WTC11 (cell line): ENCODE results near the gene ZNF672. TPM values are rescaled to one million over a fixed set of nuclear protein-coding genes. Genes with fewer than 3 reads are reported as not detected.

Experiments used
- ATAC-seq: fragments of 200-7000 bp; cut with Tn5 transposase; 2 replicates; pipeline ENCODE4 v1.10.0; 2021; ENCODE audit warnings: mild to moderate bottlenecking, moderate library complexity
- CTCF ChIA-PET: fragments of 300-600 bp; sonication (Branson Sonifier 250); formaldehyde crosslinking; loops from one replicate; lab custom pipeline; 2021; ENCODE audit warnings: antibody characterized with exemption; lab: Charles Lee
- POLR2A ChIA-PET: fragments of 350-600 bp; sonication (Branson Sonifier 250); formaldehyde crosslinking; loops from one replicate; lab custom pipeline; 2021; ENCODE audit warnings: antibody characterized with exemption; lab: Charles Lee
- DNase-seq: peaks from one replicate; pipeline ENCODE4 v3.0.0; 2021; ENCODE audit warnings: low spot score
- H3K27ac Mint-ChIP-seq: 2 replicates; pipeline ENCODE4 v1.8.0; 2021; ENCODE audit warnings: mixed read lengths
- H3K27me3 Mint-ChIP-seq: 2 replicates; pipeline ENCODE4 v1.8.0; 2021; ENCODE audit warnings: low read depth, mild to moderate bottlenecking, moderate library complexity, mixed read lengths
- H3K36me3 Mint-ChIP-seq: 2 replicates; pipeline ENCODE4 v1.8.0; 2021; ENCODE audit warnings: mixed read lengths
- H3K4me1 Mint-ChIP-seq: 2 replicates; pipeline ENCODE4 v1.8.0; 2022; ENCODE audit warnings: mixed read lengths
- H3K4me3 Mint-ChIP-seq: 2 replicates; pipeline ENCODE4 v1.8.0; 2021; ENCODE audit warnings: mild to moderate bottlenecking, moderate library complexity, mixed read lengths
- H3K9me3 Mint-ChIP-seq: 2 replicates; pipeline ENCODE4 v1.8.0; 2021; ENCODE audit warnings: mixed read lengths
- CREM ChIP-seq: sonication (generic); formaldehyde crosslinking; IDR thresholded peaks from 2 replicates; pipeline ENCODE4 v1.8.1; 2022; ENCODE audit warnings: mild to moderate bottlenecking, missing genetic modification reagents, moderate library complexity
- CTCF ChIP-seq: fragments of 200-600 bp; IDR thresholded peaks from 2 replicates; pipeline ENCODE4 v1.8.0; 2022; ENCODE audit warnings: antibody characterized with exemption
- HMGA2 ChIP-seq: fragments of 250-450 bp; sonication (Bioruptor Pico); IDR thresholded peaks from 2 replicates; pipeline ENCODE4 v1.4.0; 2021; ENCODE audit warnings: mild to moderate bottlenecking, moderate library complexity
- HMGXB4 ChIP-seq: sonication (generic); formaldehyde crosslinking; IDR thresholded peaks from 2 replicates; pipeline ENCODE4 v1.8.1; 2023; ENCODE audit warnings: mild to moderate bottlenecking, moderate library complexity, missing genetic modification reagents
- NFATC4 ChIP-seq: fragments of 250-450 bp; sonication (Bioruptor Pico); IDR thresholded peaks from 2 replicates; pipeline ENCODE4 v1.9.0; 2021; ENCODE audit warnings: mild to moderate bottlenecking
- NR3C1 ChIP-seq: sonication (generic); formaldehyde crosslinking; conservative IDR thresholded peaks from 2 replicates; pipeline ENCODE4 v1.8.1; 2023; ENCODE audit warnings: low read depth, mild to moderate bottlenecking, missing genetic modification reagents
- OVOL2 ChIP-seq: fragments of 250-450 bp; sonication (Bioruptor Pico); IDR thresholded peaks from 2 replicates; pipeline ENCODE4 v1.9.0; 2021; ENCODE audit warnings: mild to moderate bottlenecking, borderline replicate concordance
- SOX15 ChIP-seq: fragments of 250-450 bp; sonication (Bioruptor Pico); IDR thresholded peaks from 2 replicates; pipeline ENCODE4 v1.9.0; 2021; ENCODE audit warnings: mild to moderate bottlenecking
- TEAD4 ChIP-seq: sonication (generic); formaldehyde crosslinking; IDR thresholded peaks from 2 replicates; pipeline ENCODE4 v1.8.0; 2022; ENCODE audit warnings: mild to moderate bottlenecking, missing genetic modification reagents
- ZNF281 ChIP-seq: sonication (generic); formaldehyde crosslinking; IDR thresholded peaks from 2 replicates; pipeline ENCODE4 v1.8.0; 2023; ENCODE audit warnings: mild to moderate bottlenecking, missing genetic modification reagents
- ZNF396 ChIP-seq: fragments of 250-450 bp; sonication (Bioruptor Pico); IDR thresholded peaks from 2 replicates; pipeline ENCODE4 v1.8.0; 2021; ENCODE audit warnings: mild to moderate bottlenecking, moderate library complexity, borderline replicate concordance
- total RNA-seq: library from RNA; stranded (reverse); gene quantifications from 3 replicates; pipeline ENCODE4 v1.2.3, GENCODE V29; 2021

ZNF672 gene
- total RNA-seq, 1 experiment from 2014 or later: 37.9 TPM

- no peaks in the 10 kb centered on the region for H3K27me3 Mint-ChIP-seq
- TF ChIP-seq OVOL2 (CRISPR knock-in tag) (no peak), NR3C1 (CRISPR knock-in tag) (no peak), ZNF281 (no peak), ZNF396 (no peak), HMGXB4 (CRISPR knock-in tag) (no peak)
- H3K36me3 Mint-ChIP-seq: peaks cover 10% of the 10 kb centered on the region
- DNase-seq (no peak), ATAC-seq (no peak)
- POLR2A ChIA-PET: interaction anchor here (1.0 to 1.7 kb wide), 3 partner anchors 15 to 66 kb away, joined by 3 to 5 read pairs (median 4); partner anchors contain the start of genes SH3BP5L and ZNF692
- H3K4me3 Mint-ChIP-seq: 0 out of 2 replicates have a peak overlapping the region, but pooled peaks have one; percentile 3
- H3K9me3 Mint-ChIP-seq: no peaks in the 10 kb centered on the region
- peaks cover 4% of the 10 kb centered on the region for H3K4me1 Mint-ChIP-seq
- CTCF ChIA-PET: interaction anchor here (0.6 to 1.9 kb wide), 16 partner anchors 7 to 85 kb away, joined by 3 to 25 read pairs (median 4); partner anchors contain the start of genes SH3BP5L and ZNF692
- no peak overlapping the region for H3K27ac Mint-ChIP-seq
These were observed 2.9 kb downstream of the ZNF672 start for GRCh38 chr1:248840946-248841345.

- peak; percentile 36 for TF ChIP-seq CTCF
- no peak for TF ChIP-seq NFATC4 (CRISPR knock-in tag)
- TF ChIP-seq, all 79 proteins: peak for 1
- H3K27me3 Mint-ChIP-seq: no peaks in the 10 kb centered on the region
- H3K27ac Mint-ChIP-seq: peak overlapping the region; percentile 52; the same call in 1 of the 2 replicates
- no peaks in the 10 kb centered on the region for H3K9me3 Mint-ChIP-seq
- H3K4me3 Mint-ChIP-seq: no peak overlapping the region
- ChIA-PET CTCF (interaction anchor here (0.6 to 1.9 kb wide), 16 partner anchors 8 to 84 kb away, joined by 3 to 25 read pairs (median 4); partner anchors contain the start of genes SH3BP5L and ZNF692), POLR2A (interaction anchor here (1.0 to 1.7 kb wide), 3 partner anchors 16 to 65 kb away, joined by 3 to 5 read pairs (median 4); partner anchors contain the start of genes SH3BP5L and ZNF692)
- H3K4me1 Mint-ChIP-seq: peaks cover 4% of the 10 kb centered on the region
- no peak; the same call in 1 of the 2 replicates for ATAC-seq
- DNase-seq: peak; percentile 62
- peaks cover 12% of the 10 kb centered on the region for H3K36me3 Mint-ChIP-seq
These were observed 3.8 kb downstream of the ZNF672 start for GRCh38 chr1:248841702-248842395.

- Mint-ChIP-seq H3K4me1 (peaks cover 4% of the 10 kb centered on the region), H3K27ac (no peak overlapping the region), H3K9me3 (no peaks in the 10 kb centered on the region), H3K4me3 (no peak overlapping the region), H3K36me3 (peaks cover 16% of the 10 kb centered on the region), H3K27me3 (no peaks in the 10 kb centered on the region)
- ChIA-PET POLR2A (interaction anchor here (1.7 kb wide), 1 partner anchor 64 kb away, joined by 4 read pairs; no protein-coding TSS in a partner anchor), CTCF (interaction anchor here (1.6 kb wide), 1 partner anchor 31 kb away, joined by 10 read pairs; no protein-coding TSS in a partner anchor)
- TF ChIP-seq SOX15 (CRISPR knock-in tag): no peak
- no peak for TF ChIP-seq CREM
- DNase-seq: no peak
- ATAC-seq: no peak
These were observed 4.8 kb downstream of the ZNF672 start for GRCh38 chr1:248842781-248843331.

- ChIA-PET CTCF (no interaction called here), POLR2A (no interaction called here)
These were observed 5.7 kb downstream of the ZNF672 start for GRCh38 chr1:248843687-248844086.

More at GRCh38 chr1:248843687-248844086, 5.7 kb downstream of the ZNF672 start:
- Mint-ChIP-seq H3K27me3 (no peaks in the 10 kb centered on the region), H3K4me1 (peaks cover 4% of the 10 kb centered on the region), H3K4me3 (no peak overlapping the region), H3K36me3 (peaks cover 17% of the 10 kb centered on the region), H3K9me3 (no peaks in the 10 kb centered on the region), H3K27ac (no peak overlapping the region)
- DNase-seq (no peak), ATAC-seq (no peak)
- TF ChIP-seq TEAD4 (no peak), HMGA2 (CRISPR knock-in tag) (peak; percentile 78; the same call in 1 of the 2 replicates)
